ENCODE measurements around the gene PAX7.

PAX7 gene

DNA sequence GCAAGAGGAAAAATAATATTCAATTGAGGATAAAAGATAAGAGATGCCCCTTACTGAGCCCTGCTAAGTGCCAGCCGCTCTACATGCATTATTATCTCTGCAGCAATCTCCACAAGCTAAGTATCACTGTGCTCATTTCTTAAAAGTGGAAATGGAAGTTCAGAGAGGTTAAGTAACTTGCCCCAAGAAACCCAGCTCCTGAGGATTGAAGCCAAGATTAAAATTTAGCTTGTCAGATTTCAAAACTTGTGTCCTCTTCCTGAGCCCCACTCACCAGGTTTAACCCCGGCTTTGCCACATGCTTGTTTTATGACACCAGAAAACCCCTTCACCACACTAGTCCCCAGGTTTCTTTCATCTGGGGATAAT lies 11.2 kb upstream of the PAX7 start:
- DNase-seq: no peak

DNA sequence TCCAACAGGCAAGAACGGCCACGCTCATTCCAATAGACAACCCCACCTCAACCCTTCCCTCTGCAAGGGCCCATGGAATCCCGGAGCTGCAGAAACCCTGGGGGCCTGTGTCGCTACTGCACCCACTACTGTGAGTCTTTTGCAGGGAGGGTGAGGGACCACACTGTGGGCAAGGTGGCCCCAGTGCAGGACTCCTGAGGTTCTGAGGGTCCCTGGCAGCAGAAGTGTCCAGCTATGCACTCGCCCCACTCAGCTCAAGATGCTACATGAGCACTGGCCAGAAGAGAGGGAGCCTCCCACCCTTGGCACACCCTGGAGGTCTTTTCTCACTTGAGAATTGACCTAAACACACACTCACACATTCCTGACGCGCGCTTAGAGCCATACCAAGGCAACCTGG lies 2.1 kb upstream of the PAX7 start:
- no peak for DNase-seq

DNA sequence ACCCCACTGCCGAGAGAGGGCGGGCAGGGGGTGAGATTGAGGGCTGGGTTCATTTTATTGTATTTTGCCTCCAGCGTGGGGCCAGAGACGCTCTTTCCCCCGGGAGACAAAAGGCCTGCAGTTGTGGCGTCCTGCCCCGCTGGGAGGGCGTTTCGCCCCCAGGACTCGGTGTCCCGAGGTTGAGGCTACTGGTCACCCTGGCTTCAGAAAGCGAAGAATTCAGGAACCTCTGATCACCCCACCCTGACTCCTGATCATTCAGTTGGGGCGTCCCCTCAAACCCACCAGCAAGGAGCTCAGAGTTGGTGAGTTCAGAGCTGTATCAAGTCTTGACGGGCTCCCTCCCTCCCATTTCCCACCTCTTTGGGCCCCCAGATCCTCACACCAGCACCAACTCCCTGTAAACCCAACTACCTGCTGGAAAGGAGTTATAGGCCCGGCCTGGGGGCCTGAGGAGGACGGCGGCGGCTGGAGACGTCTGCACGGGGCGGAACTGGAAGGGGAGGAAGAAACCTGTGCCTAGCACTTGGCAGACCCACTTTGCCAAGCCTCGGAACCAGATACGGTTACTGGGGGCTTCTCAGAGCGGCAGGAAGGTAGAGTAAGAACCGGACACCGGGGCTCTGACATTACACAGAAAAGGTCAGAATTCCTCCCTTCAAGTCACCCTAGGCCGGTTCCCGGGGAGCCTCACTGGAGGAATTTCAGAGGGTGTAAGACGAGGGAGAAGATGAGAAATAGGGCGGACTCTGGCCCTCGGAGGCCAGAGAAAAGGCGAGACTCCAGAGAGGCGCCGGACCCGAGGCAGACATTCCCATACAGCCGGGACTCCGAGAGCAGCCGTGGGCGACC lies 761 bp upstream of the PAX7 start:
- DNase-seq: no peak

DNA sequence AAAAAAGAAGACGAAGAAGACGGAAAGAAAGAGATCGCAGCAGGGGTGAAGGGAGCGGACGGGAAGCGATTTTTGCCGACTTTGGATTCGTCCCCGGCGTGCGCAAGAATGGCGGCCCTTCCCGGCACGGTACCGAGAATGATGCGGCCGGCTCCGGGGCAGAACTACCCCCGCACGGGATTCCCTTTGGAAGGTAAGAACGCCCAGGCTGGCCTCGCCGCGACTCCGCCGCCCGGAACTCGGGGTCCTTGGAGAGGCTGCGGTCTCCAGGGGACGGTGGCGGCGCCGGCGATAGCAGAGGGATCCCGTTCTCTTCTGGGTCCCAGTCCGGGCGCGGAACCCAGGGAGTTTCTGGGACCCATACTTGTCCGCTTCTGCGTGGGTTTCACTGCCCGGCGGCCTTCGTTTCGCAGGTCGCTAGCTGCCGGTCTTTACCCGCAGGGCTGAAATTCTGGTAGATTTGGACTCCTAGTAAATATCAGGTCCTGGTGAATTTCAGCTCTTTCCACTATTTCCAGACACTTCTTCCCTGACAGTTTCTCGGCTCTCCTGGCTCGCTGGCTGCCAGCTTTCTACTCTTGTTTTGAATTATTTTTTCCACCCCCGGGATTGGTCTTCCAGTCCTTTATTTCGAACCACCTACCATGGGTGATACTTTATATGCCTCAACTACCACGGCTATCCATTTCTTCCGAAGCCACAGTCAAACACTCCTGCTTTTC lies 1.0 kb downstream of the PAX7 start:
- no peak for DNase-seq

DNA sequence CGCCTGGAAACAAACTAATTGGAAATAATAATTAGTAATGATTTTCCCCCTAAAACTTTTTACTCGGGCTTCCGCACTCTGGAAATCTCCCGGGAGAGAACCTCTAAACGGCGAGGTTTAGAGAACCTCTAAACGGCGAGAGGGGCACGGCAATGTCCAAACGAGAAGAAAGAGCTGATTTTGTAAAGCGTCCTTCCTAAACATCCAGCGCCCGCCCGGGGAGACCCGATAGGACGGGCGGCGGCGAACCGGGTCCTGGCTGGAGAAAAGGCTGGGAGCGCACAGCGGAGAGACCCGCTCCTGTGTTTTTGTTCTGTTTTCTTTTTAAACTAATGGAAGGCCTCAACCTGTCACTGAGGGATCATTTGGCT lies 1.6 kb downstream of the PAX7 start:
- DNase-seq: no peak

DNA sequence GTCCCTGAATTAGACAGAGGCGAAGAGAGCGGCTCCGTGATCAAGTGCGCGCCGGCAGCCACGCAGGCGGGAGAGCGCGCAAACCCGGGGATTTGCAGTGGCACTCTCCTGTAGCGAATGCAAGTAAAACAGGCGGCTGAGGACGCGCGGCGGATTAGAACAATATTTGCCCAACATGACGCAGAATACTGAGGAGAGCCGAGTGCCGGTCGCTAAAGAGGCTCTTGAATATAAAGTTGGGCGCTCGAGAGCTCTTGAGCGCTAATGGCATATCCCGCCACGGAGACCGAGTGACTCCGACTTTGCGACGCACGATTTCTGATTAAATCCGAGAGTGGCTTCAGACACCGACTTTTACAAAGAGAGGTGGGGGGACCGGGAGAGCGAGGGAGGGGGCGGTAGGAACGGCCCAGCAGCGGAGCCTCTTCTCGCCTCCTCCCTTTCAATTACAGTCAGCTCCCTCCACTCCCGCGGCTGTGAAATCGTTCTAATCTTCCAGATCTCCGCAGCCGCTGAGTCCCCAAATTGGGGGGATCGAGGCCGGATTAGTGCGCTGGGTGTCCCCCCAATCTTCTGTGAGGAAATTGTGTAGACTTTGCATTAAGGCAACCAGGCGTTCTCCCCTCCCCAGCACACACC lies 2.3 kb downstream of the PAX7 start:
- DNase-seq: no peak

DNA sequence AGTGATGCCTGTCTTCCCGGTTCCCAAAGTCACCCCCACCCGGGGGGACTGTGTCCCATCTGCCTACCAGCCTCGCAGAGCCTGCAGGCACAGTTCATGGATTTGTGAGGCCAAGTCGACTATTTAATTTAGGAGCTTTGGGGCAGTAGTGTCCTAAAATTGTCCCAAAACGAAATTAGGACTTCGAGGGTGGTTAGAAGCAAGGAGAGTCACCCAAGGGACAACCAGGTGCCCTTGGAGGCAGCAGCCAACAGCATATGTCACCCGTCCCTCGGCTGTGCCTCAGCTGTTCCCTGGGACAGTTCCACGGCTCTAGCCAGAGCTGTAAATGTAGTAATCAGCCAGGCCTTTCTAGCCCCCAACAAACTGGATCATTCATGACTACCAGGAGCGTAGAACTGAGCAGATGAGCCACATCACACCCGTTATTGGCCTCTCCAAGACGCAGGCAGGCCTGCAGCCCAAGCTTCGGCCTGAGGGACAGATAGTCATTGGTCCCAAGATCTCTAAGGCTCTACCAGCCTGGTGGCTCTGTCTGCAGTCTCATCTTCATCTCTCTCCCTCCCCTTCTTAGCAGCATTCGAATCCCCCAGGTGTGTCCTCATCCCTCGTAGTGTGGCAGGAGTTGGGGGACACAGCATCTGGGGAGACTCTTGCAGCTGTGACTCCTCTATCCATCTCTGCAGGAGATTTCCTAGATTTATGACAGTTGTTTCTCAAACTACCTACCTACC lies 2.9 kb downstream of the PAX7 start:
- DNase-seq: no peak

DNA sequence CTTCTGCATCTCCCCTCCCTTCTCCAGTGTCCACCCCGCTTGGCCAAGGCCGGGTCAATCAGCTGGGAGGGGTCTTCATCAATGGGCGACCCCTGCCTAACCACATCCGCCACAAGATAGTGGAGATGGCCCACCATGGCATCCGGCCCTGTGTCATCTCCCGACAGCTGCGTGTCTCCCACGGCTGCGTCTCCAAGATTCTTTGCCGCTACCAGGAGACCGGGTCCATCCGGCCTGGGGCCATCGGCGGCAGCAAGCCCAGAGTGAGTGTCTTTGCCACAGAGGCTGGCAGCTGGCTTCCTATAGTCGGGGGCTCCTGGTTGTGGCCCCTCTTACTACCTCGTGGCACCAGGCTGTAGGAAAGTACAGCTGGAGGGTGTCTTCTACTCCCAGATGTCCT lies 3.6 kb downstream of the PAX7 start:
- no peak for DNase-seq

DNA sequence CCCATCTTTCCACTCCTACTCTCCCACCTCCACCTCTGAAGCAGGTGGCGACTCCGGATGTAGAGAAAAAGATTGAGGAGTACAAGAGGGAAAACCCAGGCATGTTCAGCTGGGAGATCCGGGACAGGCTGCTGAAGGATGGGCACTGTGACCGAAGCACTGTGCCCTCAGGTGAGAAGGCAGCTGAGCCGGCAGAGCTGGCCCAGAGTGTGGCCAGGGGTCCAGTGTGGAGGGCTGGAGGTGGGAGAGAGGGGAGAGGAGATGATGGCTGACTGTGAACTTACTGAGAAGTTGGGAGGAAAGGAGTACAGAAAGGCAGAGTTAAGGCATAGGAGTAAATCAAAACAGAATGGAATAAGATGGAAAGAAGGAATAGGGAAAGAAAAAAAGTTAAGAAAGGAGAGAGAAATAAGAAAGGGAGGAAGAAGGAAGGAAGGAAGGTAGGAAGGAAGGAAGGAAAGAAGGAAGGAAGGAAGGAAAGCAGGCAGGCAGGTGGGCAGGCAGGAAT lies 4.5 kb downstream of the PAX7 start:
- no peak for DNase-seq

DNA sequence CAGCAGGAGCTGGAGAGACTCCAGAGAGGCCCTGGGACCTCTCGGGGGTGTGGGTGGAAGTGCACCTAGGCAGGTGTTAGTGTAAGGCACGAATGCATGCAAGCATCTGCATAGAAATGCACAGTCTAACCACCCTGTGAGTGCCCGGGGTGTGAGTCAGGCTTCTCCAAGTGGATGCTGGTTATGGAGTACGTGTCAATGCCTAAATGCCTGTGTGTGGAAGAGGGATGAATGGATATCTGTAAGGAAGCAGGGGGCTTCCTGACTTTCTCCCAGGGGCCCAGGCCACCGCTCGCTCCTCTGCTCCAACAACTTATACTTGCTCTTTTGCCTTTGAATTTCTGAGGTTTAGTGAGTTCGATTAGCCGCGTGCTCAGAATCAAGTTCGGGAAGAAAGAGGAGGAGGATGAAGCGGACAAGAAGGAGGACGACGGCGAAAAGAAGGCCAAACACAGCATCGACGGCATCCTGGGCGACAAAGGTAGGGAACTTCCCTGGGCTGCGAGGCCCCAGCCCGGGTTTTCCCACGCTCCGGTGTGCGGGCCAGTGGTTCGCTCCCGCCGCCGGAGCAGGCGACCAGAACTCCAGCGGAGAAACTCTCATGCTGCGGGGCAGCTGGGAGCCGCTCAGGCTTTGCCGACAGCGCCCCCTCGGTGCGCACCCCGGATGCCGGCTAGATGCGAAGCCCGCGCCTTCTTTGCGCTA lies 5.4 kb downstream of the PAX7 start:
- no peak for DNase-seq

DNA sequence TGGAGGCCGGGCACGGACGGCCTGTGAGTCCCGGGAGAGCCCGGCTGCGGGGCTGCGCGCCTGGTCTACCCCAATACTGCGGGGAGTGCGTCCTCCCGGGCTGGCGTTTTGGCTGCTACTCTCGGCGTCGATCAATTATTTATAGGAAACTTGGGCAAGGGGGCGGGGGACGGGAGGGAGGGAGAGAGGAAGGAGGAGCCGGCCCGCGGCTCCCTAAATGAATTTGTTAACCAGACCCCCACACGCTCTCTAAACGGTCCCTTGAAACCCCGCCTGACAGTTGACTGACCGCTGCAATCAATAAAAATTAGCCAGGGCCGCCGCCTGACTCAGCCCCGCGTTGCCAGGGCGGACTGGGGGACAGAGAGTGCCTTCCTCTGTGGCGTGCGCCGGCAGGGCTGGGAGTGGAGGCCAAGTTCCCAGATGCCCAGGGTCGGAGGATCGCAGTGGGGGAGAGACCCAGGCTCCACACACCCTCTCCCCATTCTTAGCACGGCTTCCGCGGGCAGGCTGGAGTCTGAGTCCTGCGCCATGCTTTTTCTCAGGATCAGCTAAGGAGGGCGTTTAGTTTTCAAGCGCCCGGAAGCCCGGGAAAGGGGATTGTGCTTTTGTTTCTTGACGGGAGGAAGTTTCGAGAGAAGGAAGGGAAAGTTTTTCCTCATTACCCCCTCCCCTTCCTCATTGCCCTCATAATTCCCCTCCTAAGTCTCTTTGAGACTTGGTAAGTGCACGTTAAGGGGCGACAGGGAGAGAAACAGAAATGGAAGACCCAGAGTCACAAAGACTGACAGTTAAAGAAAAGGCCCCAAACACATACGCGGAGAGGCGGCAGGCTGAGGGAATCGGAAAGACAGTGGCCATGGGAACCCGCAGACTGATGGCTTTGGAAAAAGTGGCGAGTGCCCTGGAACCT lies 6.2 kb downstream of the PAX7 start:
- DNase-seq: no peak

DNA sequence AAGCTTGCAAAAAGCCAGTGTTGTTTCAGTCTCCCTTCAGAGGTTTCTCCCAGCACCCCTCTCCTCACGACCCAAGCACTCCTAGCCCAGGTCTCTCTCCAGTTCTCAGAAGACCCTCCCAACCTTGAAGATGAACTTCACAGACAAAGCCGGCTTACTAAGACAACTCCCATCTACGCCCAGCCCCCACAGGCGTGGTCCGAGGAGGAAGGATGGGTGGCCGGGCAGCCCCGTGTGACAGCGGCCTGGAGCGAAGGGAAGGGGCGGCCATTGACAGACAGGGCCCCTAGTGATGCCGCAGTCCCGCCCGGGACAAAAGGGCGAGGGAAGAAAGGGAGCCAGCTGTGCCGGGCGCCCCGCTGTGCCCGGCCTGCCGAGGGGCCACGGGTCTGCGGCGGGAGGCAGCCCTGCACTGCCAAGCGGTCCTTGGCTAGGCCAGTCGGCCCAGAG lies 6.9 kb downstream of the PAX7 start:
- DNase-seq: no peak

DNA sequence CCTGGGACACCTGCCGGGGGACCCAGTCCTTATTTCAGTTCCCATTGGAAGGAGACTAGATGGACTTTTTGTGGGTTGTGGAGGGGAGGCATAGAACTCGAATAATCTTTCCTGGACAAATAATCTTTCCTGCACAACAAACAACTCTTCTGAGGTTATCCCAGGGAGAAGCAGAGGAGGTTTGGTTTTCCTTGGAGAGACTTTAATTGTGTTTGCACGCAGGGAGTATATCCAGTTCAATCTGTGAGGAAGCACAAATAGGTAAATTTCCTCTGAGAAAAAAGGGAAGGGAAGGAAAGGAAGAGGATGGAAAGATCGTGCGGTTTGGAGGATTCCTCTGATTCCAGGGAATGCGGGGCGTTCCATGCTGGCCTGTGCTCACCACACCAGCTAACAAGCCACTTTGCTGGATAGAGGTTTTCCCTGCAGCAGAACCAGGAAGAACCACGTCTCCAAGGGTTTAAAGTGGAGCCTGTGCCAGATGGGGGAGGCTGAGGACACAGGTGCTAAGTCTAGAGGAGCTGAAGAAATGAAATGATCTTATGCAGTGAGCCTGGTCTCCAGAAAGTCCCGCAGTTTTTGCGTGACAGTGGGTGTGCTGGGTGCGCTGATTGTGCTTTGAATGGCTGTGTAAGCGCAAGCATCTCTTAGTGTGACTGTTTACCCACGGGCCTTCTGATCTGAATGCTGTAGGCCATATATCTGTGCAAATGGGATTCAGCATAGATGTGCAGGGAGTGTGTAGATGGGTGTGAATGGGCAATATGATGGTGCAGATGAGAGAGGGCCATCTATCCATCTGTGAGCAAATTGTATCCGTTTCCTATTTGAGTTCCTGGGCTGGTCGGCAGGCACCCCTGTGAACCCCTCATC lies 7.6 kb downstream of the PAX7 start:
- no peak for DNase-seq

DNA sequence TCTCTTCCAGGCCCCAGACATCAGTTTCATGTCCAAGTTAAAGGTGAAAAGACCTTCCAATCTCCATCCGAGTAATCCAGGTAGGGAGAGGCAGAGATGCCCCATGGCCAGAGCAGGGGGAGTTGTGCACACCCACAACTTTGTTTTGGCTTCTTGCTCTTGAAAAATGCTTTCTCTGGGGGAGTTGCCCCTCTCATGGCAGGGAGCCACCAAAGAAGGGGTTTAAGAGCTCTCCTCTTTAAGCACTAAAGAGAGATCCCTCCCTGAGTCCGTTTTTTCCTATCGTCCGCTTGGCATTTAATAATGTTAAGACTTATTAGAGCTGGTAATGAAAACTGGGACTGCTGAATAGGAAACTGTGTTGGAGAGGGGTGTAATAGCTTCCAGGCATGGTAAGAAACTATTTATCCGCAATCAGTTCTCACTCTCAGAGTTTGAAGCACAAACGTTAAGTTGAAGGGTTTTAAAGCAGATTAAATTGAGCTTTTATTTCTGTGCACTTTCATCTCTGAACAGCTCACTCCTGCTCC lies 8.3 kb downstream of the PAX7 start:
- no peak for DNase-seq

DNA sequence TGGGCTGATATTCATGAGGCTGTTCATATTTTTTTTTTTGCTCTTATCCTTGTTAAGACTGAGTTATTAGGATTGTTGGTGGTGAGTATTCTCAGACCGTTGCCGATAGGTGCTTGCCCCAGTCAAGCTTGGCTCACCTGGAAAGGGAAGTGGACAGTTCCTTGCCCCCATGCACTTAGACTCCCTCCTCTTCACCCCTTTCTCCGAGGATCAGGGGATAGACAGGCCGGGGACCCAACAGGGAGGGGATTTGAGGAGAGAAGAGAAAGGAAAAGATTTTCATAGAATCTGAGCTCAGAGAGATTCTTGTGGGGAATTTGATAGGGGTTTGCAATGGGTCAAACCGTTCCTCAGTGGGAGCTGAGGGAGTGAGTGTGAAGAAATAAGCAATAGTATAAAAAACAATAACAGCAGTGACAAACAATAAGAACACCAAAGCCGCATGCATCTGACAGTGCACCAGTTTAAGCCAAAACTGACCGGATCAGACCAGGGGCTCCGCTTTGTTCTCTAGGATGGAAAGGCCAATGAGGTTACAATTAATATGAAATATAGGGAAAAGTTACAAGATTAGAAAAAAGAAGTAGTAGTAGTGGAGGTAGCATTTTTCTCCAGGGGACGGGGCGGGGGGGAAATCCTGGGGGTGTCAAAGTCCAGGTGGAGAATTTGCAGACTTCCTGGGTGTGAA lies 8.9 kb downstream of the PAX7 start:
- DNase-seq: no peak

DNA sequence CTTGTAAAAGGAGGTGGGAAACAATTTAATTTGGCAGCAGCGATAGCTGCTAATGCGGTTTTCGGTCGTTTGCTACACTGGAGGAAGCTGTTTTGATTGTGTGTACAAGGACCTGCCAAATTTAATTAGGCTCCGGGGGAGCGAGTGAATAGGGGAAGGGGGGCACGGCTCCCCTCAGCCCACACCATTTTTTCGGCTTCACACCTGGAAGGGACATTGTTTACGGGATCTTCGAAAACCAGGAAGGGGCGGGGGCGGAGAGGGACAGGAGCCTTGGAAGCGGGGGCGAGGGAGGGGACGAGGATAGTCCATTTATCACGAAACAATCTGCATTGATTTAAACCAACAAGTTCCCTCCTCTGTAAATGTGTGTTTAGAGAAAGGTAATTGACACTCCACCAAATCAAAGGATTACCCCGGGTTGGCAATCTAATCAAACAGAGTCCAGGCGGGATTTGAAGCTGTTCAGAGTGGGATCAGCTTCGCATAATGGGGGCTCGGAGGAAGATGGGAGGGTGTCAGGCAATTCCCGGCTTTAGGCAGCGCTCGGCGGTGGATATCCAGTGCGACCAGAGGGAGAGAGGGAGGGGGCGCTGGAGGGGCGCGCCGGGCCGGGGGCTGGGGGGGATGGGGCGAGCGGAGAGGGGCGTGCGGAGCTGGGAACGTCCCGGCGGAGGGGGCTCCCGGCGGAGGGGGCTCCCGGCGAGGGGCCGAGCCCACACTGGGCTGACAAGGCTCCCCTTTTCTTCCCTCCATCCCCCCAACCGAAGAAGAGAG lies 9.8 kb downstream of the PAX7 start:
- DNase-seq: no peak

DNA sequence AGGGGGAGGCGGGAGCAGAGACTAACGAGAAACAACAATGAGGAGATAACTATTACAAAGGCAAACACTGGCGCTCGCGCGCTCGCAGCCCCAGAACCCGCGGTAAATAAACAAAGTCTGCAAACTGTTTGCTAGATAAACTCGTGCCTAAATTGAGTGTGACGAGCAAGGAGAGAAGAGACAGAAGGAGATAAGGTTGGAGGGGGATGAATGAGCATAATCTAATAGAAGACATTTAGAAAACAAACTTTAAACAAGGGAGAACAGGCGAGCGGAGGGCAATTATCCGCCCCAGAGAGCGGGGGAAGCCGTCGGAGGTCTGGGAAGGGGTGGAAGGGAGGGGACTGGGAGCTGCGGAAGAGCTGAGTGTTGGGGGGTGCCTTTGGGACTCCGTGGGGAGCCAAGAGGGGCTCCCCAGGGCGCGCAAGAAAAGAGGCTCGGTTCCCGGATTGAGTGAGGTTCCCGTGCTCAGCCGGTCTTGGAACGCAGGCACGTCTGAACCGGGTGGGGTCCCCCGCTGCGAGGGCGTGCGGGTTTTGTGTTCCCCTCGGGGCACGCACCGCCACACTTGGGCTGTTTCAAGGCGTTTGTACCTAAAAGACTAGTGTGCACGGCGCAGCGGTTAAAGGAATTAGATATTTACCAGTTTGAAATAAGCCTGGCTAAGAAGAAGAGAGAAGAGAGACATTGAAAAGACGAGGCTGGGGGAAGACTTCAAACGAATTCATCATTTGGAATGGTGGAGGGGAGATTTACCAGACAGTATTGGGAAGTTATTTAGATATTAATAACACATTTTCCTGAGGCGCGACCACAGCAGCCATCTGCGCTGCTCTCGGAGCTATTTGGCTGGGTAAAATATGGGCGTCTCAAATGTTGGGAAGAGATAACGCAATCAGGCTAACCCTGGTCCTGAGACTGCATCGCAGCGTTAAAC lies 10.6 kb downstream of the PAX7 start:
- no peak for DNase-seq

Measured in right forelimb (tissue), 1 donor.